HUDEP-2 (cell line): ENCODE data around the gene NR2F1-AS1.

ENCODE experiments used
- DNase-seq, 76 experiments: peaks; one replicate each; lab custom pipeline; 2025; ENCODE audit not compliant: unreplicated experiment in 76 of 76; lab: John Stamatoyannopoulos, UW

Gene NR2F1-AS1

GRCh38 chr5:93452255-93452654, 128.8 kb downstream of the NR2F1-AS1 start:
- DNase-seq = no peak

GRCh38 chr5:93438124-93438523, 142.9 kb downstream of the NR2F1-AS1 start:
- no peak for DNase-seq

- DNase-seq = no peak
Measured at GRCh38 chr5:93436083-93436482, 144.9 kb downstream of the NR2F1-AS1 start.

- no peak for DNase-seq
Measured at GRCh38 chr5:93433422-93433821, 147.6 kb downstream of the NR2F1-AS1 start.

GRCh38 chr5:93431250-93431649, 149.8 kb downstream of the NR2F1-AS1 start:
- no peak for DNase-seq

GRCh38 chr5:93430673-93431199, 150.3 kb downstream of the NR2F1-AS1 start:
- DNase-seq = no peak

- DNase-seq = no peak
Measured at GRCh38 chr5:93430118-93430517, 150.9 kb downstream of the NR2F1-AS1 start.

- no peak for DNase-seq
Measured at GRCh38 chr5:93428868-93429267, 152.2 kb downstream of the NR2F1-AS1 start.

GRCh38 chr5:93427316-93427715, 153.7 kb downstream of the NR2F1-AS1 start:
- DNase-seq = no peak

GRCh38 chr5:93425096-93425495, 155.9 kb downstream of the NR2F1-AS1 start:
- DNase-seq = no peak

GRCh38 chr5:93423300-93423699, 157.7 kb downstream of the NR2F1-AS1 start:
- DNase-seq = no peak

GRCh38 chr5:93422652-93423280, 158.3 kb downstream of the NR2F1-AS1 start:
- DNase-seq = no peak

GRCh38 chr5:93421987-93422401, 159.0 kb downstream of the NR2F1-AS1 start:
- no peak for DNase-seq

GRCh38 chr5:93421468-93421867, 159.6 kb downstream of the NR2F1-AS1 start:
- no peak for DNase-seq

- no peak for DNase-seq
Measured at GRCh38 chr5:93417490-93417889, 163.5 kb downstream of the NR2F1-AS1 start.

GRCh38 chr5:93415819-93416218, 165.2 kb downstream of the NR2F1-AS1 start:
- DNase-seq = no peak

- DNase-seq = no peak
Measured at GRCh38 chr5:93411716-93412115, 169.3 kb downstream of the NR2F1-AS1 start.

GRCh38 chr5:93409691-93410090, 171.3 kb downstream of the NR2F1-AS1 start:
- DNase-seq = no peak

GRCh38 chr5:93407454-93407853, 173.6 kb downstream of the NR2F1-AS1 start:
- DNase-seq = no peak

GRCh38 chr5:93406971-93407401, 174.0 kb downstream of the NR2F1-AS1 start:
- DNase-seq = no peak

- DNase-seq = no peak
Measured at GRCh38 chr5:93404246-93404645, 176.8 kb downstream of the NR2F1-AS1 start.

- no peak for DNase-seq
Measured at GRCh38 chr5:93403141-93403928, 177.7 kb downstream of the NR2F1-AS1 start.
